ACHN (cell line): ENCODE results near the gene ZNF689.
A peak's percentile ranks its signal among the peaks of the same experiment; 100 is the strongest.

ENCODE experiments used
- DNase-seq: peaks from one replicate; pipeline ENCODE4 v3.0.0-alpha.2; 2015
- in situ Hi-C: cut with HindIII; loops from 2 replicates; pipeline ENCODE4 v1.10.0; 2017; ENCODE audit warnings: low sequenced_read_pairs, low pct_ligation_motif_present, low pct_unique_long_range_greater_than_20kb

ZNF689 gene

DNA sequence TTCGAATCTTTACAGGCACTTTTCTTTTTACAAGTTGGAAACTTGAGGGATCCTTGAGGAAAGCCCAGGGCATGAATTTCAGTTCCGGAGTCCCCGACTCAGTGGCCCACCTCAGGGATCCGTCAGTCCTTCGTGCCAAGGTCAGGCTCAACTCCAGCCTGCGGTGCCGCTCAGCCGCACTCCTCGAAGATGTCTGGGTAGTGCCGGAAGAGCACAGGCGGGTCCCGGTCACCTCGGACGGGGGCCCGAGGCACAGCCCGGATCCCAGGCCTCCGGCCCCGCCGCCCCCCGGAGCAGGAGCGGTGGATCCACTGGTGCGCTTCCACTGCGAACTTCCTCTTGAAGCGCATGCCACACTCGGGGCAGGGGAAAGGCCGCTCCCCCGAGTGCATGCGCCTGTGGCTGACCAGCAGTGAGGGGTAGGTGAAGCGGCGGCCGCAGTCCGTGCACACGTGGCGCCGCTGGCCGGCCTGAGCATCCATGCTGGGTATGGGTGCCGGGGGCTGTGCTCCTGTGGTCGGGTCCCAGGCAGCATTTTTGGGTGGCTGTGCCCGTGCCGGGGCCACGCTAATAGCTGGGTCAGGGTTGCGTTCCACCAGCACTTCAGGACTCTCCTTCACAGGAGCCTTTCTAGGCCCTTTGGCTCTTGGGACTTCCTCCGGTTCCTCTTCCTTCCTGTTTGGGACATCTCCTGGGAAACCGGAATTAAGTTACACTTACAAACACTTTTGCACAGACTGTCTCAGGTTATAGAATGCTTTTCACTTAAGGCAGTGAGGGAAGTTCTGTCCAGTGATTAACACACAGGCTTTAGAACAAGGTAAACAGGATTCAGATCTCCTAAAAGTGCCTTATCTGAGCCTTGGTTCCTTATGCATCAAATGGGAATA is 40.2 kb downstream of the ZNF689 start:
- in situ Hi-C loops: no loop called here

GRCh38 chr16:30569281-30569680 is 40.9 kb downstream of the ZNF689 start:
- no peak for DNase-seq
- in situ Hi-C loops: no loop called here

More for the DNA sequence above, 40.2 kb downstream of the ZNF689 start:
- no peak for DNase-seq

DNA sequence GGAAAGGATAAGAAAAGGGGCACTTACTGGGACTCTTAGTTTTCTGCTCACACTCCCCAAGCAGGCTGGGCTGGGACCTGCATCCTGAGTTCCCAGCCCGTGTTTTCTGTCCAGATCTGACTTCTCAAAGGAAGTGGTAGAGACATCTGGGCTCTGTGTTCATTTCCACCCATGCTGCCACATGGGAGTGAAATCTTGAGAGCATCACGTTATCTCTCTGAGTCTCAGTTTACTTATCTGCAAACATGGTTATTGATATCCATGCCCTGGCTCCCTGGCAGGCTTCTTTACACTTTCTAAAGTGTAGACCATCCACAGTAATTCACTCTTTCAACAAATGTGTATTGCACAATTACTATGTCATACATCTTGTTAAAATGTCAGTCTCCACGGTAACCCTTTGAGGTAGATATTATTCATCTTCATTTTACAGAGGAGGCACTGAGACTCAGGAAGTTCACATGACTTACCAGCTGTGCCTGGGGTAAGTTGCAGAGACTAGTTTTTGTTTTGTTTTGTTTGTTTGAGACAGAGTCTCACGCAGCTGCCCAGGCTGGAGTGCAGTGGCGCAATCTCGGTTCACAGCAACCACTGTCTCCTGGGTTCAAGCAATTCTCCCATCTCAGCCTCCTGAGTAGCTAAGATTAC is 42.1 kb downstream of the ZNF689 start:
- no peak for DNase-seq
- in situ Hi-C loops: no loop called here

- in situ Hi-C loops: no loop called here
- DNase-seq: no peak
These were observed 42.8 kb downstream of the ZNF689 start for GRCh38 chr16:30567160-30567990.

DNA sequence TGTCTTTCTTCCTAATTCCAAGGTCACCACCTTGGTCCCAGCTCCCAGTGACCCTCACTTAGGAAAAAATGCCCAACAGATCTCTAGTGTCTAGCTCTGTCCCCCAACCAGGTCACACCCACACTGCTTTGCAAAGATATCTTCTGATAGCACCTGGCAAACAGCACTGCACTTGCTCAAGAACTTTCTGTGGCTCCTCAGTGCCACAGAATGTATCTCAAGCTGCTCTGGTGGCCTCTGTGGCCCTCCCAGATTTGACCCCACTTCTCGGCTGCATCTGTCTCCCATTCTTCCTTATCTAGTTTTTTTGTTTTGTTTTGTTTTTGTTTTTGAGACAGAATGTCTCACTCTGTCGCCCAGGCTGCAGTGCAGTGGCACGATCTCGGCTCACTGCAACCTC is 43.7 kb downstream of the ZNF689 start:
- DNase-seq: no peak
- in situ Hi-C loops: no loop called here

DNA sequence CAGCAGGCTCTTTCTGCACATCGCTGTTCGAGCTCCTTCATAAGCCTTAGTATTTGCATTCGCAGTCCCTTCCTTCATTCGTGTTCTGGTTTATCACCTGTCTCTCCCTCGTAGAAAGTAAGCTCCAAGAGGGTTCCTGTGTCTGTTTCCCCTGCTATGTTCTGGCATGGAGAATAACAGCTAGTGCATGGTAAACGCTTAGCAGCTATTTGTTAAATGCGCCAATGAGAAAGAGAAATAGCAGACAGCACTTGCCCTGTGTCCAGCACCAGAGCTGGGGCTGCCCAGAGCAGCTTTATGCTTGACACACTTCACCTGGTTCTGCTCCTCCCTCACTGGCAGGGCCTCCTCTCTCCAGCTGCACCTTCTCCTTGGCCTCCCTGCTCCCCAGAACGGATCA is 44.2 kb downstream of the ZNF689 start:
- in situ Hi-C loops: no loop called here
- DNase-seq: no peak

DNA sequence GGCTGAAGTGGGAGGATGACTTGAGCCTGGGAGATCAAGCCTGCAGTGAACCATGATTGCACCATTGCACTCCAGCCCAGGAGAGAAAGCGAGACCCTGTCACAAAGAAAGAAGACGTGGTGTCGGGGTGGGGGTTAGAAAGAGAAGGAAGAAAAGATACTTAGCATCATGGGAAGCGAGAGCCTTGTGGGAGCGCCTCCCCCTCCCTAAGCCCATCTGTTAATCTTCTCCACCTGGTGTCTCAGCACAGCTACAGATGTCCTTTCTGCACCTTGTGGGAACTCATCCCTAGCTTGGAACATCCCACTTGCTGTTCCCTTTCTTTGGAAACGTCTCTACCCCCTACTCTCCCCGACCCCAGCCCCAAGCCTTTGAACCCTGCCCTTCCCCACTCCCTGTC is 44.7 kb downstream of the ZNF689 start:
- DNase-seq: no peak

GRCh38 chr16:30562021-30562420 is 48.2 kb downstream of the ZNF689 start:
- in situ Hi-C loops: no loop called here
- DNase-seq: no peak

More for the DNA sequence above, 44.7 kb downstream of the ZNF689 start:
- in situ Hi-C loops: no loop called here

- in situ Hi-C loops: no loop called here
- DNase-seq: no peak
These were observed 48.9 kb downstream of the ZNF689 start for GRCh38 chr16:30561089-30561816.

DNA sequence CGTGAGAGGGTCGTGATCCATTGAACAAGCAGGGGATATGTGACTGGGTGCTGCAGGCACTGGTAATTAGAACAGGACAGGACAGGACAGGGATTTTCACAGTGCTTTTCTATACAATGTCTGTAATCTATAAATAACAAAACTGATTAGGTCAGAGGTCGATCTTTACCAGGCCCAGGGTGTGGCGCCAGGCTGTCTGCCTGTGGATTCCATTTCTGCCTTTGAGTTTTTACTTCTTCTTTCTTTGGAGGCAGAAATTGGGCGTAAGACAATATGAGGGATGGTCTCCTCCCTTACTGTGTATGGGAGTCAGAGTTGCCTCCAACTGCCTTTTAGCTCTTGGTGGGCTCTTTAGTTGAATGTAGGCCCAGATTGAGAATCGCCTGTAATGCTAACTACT is 50.5 kb downstream of the ZNF689 start:
- DNase-seq: no peak
- in situ Hi-C loops: no loop called here

GRCh38 chr16:30558789-30559377 is 51.3 kb downstream of the ZNF689 start:
- no peak for DNase-seq
- in situ Hi-C loops: no loop called here

DNA sequence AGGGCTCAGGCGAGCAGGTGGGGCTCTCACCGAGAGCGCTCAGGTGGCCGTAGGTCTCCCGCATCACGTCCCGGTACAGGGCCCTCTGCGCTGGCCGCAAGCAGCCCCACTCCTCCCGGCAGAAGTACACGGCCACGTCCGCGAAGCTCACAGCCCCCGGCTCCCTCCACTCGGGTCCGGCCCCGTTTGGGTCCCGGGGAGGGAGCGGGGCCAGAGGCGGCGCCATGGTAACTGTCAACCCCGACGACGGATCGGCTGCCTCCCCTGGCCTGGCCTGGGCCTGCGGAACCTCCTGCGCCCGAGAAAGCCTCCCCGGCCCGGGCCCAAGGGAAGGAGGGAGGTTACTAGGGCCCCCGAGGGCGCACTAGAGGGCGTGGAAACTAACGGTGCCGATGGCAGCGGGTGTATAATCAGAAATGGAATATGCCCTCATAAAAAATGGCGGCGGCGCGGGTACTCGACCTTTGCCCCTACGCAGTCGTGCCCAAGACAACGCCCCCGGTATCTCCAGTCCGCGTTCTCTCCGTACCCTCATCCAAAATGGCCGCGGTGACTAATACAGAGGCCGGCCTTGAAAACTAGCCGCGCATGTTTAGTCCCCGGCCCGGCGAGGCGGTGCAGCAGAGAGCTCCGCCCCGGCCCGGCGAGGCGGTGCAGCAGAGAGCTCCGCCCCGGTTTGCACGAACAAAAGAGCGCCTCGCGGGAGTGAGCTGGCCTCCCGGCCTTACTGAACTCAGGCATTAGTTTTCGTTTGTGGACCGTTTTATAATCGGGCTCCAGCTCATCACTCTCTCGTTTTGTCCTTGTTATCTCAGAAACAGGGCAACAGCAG is 52.0 kb downstream of the ZNF689 start, which contains the start of gene ZNF764:
TSS of gene ZNF764 (minus strand) at position 418 of the 832 bp plus-strand sequence. CDS start at position 226, 192 bp downstream.
- DNase-seq: peak; percentile 99
- in situ Hi-C loops: no loop called here

GRCh38 chr16:30557707-30557956 is 52.6 kb downstream of the ZNF689 start:
- in situ Hi-C loops: no loop called here

DNA sequence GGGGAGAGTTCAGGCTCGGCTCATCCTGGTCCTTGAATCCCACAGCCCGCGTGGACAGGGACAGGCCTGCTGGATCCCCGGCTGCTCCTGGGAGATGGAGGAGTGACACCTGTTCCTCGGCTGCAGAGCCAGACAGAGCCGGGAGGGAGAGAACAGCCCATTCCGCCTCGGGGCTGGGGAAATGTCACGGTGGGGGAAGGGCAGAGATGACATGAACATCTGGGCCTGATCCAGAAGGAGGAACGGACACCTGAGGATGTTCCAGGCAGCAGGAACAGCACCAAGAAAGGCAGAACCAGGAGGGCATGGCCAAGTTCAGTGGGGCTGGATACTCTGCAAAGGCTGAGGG is 54.1 kb downstream of the ZNF689 start:
- in situ Hi-C loops: no loop called here
- no peak for DNase-seq

More at GRCh38 chr16:30557707-30557956, 52.6 kb downstream of the ZNF689 start:
- DNase-seq: no peak

DNA sequence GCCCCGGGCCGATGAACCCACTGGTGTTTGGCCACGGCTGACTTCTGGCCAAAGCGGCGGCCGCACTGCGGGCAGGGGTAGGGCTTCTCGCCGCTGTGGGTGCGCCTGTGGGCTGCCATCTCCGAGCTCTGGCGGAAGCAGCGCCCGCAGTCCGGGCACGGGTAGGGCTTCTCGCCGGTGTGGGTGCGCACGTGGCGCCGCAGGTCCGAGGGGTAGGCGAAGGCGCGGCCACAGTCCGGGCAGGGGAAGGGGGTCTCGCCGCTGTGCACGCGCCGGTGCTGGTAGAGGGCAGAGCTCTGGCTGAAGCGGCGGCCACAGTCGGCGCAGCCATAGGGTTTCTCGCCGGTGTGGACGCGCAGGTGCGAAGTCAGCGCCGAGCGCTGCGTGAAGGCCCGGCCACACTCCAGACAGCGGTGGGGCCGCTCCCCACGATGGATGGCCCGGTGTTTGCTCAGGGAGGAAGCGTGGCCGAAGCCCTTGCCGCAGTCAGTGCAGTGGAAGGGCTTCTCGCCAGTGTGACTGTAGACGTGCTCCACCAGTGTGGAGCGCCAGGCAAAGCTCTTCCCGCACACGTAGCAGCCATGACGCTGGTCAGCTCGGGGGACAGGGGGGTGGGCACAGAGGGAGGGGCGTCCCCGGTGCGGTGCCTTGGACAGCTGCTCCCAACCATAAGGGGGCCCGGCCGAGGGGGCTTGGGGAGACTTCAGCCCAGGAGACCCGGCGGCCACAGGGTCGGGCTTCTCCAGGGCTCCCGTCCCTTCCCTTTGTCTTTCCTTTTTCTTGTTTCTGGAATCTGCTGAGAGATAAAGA is 54.7 kb downstream of the ZNF689 start:
- DNase-seq: no peak
- in situ Hi-C loops: no loop called here

- in situ Hi-C loops: no loop called here
- no peak for DNase-seq
These were observed 55.5 kb downstream of the ZNF689 start for GRCh38 chr16:30554557-30555314.
